Mesendoderm (in vitro differentiated cells): ENCODE results near the gene TANGO6.
"Not testable (repeated sequence)": the region's sequence is repeated elsewhere in the genome, so short reads cannot be mapped to it uniquely, and the experiment has no call there.

Experiments used
- DNase-seq: peaks from one replicate; pipeline ENCODE4 v3.0.0; 2013
- H2AK5ac ChIP-seq: 2 replicates; pipeline ENCODE4 v1.6.1; 2013; ENCODE audit warnings: low read length, inconsistent platforms
- H2BK120ac ChIP-seq: 2 replicates; pipeline ENCODE4 v1.6.1; 2013; ENCODE audit warnings: low read depth, mild to moderate bottlenecking, low read length, moderate library complexity, mixed read lengths
- H2BK15ac ChIP-seq: replicated peaks from 2 replicates; pipeline ENCODE4 v1.6.1; 2013; ENCODE audit warnings: low read depth, mild to moderate bottlenecking, moderate library complexity
- H2BK5ac ChIP-seq: 2 replicates; pipeline ENCODE4 v1.6.1; 2013; ENCODE audit warnings: low read length, inconsistent platforms
- H3K18ac ChIP-seq: 2 replicates; pipeline ENCODE4 v1.6.1; 2013; ENCODE audit warnings: mild to moderate bottlenecking, low read length, mixed read lengths
- H3K23ac ChIP-seq: one replicate; pipeline ENCODE4 v1.6.1; 2013; ENCODE audit warnings: low read length
- H3K27ac ChIP-seq: 2 replicates; pipeline ENCODE4 v1.5.1; 2013; ENCODE audit warnings: low read depth, mild to moderate bottlenecking, inconsistent platforms, low read length, moderate library complexity
- H3K27me3 ChIP-seq: 2 replicates; pipeline ENCODE4 v1.6.1; 2013; ENCODE audit warnings: low read length, control low read depth, mild to moderate bottlenecking, inconsistent platforms; ENCODE audit not compliant: insufficient read depth, poor library complexity
- H3K36me3 ChIP-seq: 2 replicates; pipeline ENCODE4 v1.6.1; 2013; ENCODE audit warnings: low read length, inconsistent platforms; ENCODE audit not compliant: control insufficient read depth, insufficient read depth
- H3K4ac ChIP-seq: one replicate; pipeline ENCODE4 v1.6.1; 2013; ENCODE audit warnings: low read depth, mild to moderate bottlenecking, low read length, moderate library complexity
- H3K4me1 ChIP-seq: 2 replicates; pipeline ENCODE4 v1.6.1; 2013; ENCODE audit warnings: low read depth, low read length, inconsistent platforms; ENCODE audit not compliant: control insufficient read depth
- H3K4me2 ChIP-seq: 2 replicates; pipeline ENCODE4 v1.6.1; 2013; ENCODE audit warnings: low read length
- H3K4me3 ChIP-seq: 2 replicates; pipeline ENCODE4 v1.5.1; 2013; ENCODE audit warnings: mild to moderate bottlenecking, low read length
- H3K56ac ChIP-seq: one replicate; pipeline ENCODE4 v1.6.1; 2013; ENCODE audit warnings: low read length
- H3K79me1 ChIP-seq: 2 replicates; pipeline ENCODE4 v1.6.1; 2013; ENCODE audit warnings: low read length, inconsistent platforms
- H3K79me2 ChIP-seq: 2 replicates; pipeline ENCODE4 v1.6.1; 2013; ENCODE audit warnings: mild to moderate bottlenecking, low read length; ENCODE audit not compliant: control insufficient read depth, insufficient read depth
- H3K9ac ChIP-seq: 2 replicates; pipeline ENCODE4 v1.6.1; 2013; ENCODE audit warnings: low read length, inconsistent platforms
- H4K5ac ChIP-seq: one replicate; pipeline ENCODE4 v1.6.1; 2013; ENCODE audit warnings: low read length
- H4K8ac ChIP-seq: one replicate; pipeline ENCODE4 v1.6.1; 2013; ENCODE audit warnings: low read depth, mild to moderate bottlenecking, control low read depth, low read length, moderate library complexity
- WGBS: extraction: QIAGEN DNeasy Blood & Tissue Kit; methylation state at CpG from one replicate; pipeline ENCODE4 v1.1.7; 2013; ENCODE audit warnings: low lambda C conversion rate, missing lambda C conversion rate; ENCODE audit not compliant: insufficient coverage; ENCODE audit errors: extremely low coverage; 5-methylcytosine and 5-hydroxymethylcytosine counted together

TANGO6 gene

DNA sequence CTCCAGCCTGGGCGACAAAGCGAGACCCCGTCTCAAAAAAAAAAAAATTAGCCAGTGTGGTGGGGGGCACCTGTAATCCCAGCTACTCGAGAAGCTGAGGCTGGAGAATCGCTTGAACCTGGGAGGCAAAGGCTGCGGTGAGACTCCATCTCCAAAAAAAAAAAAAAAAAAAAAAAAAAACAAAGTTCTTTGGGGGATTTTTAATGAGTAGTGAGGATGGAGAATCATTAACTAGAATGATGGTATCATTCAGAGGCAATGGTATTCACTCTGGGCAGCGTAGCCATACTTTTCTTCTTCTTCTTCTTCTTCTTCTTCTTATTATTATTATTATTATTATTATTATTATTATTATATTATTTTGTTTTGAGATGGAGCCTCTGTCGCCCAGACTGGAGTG lies 220.2 kb downstream of the TANGO6 start:
- H3K9ac ChIP-seq, H3K27me3 ChIP-seq, H3K4ac ChIP-seq, H2BK15ac ChIP-seq, H2BK120ac ChIP-seq, H3K79me1 ChIP-seq, H4K5ac ChIP-seq, H3K79me2 ChIP-seq, H2AK5ac ChIP-seq, H3K4me2 ChIP-seq, H3K36me3 ChIP-seq, H3K18ac ChIP-seq, H3K4me3 ChIP-seq, H3K56ac ChIP-seq, H3K27ac ChIP-seq, H4K8ac ChIP-seq, H3K23ac ChIP-seq, DNase-seq, H2BK5ac ChIP-seq: not testable (repeated sequence)
- WGBS: no CpG with 5 or more reads among the region's 8 CpGs
- peaks cover 12% of the 10 kb centered on the region for H3K4me1 ChIP-seq

DNA sequence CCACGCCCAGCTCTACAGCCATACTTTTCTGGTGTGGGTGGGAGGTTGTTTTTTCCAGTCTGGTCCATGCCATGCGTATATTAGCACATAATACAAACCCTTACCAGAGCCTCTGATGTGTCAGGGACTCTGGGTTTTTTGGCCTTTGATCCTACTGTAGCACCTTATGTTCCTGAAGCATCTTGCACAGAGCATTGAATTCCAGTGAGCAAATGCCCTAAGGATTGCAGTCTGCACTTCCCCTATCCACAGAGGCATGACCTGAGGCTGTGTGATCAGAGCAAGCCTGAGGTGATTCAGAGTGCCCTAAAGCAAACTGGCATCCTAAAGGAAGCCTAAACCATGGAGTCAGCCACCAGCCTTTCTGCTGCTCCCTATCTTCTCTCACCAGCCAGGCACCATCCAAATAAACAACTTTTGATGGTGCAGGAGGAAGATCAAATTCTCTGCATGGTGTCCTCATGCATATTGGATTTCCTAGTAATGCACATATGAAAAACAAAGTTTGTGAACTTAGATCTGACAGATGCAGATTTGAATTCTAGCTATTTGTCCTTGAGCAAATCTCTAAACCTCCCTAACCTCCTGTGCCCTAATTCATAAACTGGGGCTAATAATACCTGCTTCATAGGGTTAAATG lies 220.9 kb downstream of the TANGO6 start:
- Histone ChIP-seq H2BK5ac (no peak overlapping the region), H4K8ac (no peak overlapping the region), H2BK15ac (no peak overlapping the region), H2BK120ac (no peak overlapping the region), H3K27me3 (no peaks in the 10 kb centered on the region), H3K4ac (no peak overlapping the region), H2AK5ac (no peak overlapping the region), H3K23ac (no peak overlapping the region), H3K4me2 (no peak overlapping the region), H3K56ac (peak overlapping the region; percentile 63), H3K9ac (no peak overlapping the region), H3K36me3 (no peaks in the 10 kb centered on the region), H3K79me1 (no peaks in the 10 kb centered on the region), H3K4me1 (peaks cover 12% of the 10 kb centered on the region), H4K5ac (no peak overlapping the region), H3K4me3 (no peak overlapping the region), H3K27ac (no peak overlapping the region), H3K79me2 (no peaks in the 10 kb centered on the region), H3K18ac (no peak overlapping the region)
- DNase-seq: peak; percentile 53
- WGBS: no CpG with 5 or more reads among the region's 2 CpGs

DNA sequence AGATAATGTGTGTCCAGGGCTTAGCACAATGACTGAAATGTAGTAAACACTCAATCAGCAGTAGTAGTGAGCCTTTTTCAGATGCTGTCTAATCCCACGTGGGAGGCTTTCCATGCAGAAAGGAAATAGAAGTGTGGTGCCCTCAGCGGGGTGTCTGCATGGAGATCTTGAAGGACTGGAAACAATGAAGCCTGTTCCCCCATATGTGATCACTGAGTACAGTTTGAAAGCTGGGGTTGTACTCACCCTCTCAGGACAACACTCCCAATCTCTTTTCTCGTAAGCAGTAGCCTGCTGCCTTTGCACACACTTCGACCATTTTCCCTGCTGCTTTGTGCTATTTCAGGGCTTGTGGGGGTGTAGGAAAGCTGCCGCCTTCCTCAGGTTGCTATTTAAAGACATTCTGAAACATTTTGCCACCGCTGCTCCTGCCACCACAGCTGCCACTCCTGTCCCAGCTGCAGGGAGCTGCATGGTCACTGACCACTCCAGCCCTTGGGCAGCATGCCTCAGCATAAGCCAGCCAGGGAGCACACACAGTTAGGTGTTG lies 221.5 kb downstream of the TANGO6 start:
- Histone ChIP-seq H3K56ac (peak overlapping the region; percentile 63), H4K5ac (no peak overlapping the region), H3K18ac (no peak overlapping the region), H3K27me3 (no peaks in the 10 kb centered on the region), H3K79me2 (no peaks in the 10 kb centered on the region), H4K8ac (no peak overlapping the region), H2BK15ac (no peak overlapping the region), H3K79me1 (no peaks in the 10 kb centered on the region), H3K36me3 (no peaks in the 10 kb centered on the region), H3K4me3 (no peak overlapping the region), H3K4me2 (no peak overlapping the region), H3K9ac (peak overlapping the region; percentile 20), H3K4me1 (peaks cover 12% of the 10 kb centered on the region), H2BK5ac (no peak overlapping the region), H3K4ac (no peak overlapping the region), H2AK5ac (no peak overlapping the region), H3K23ac (no peak overlapping the region), H3K27ac (no peak overlapping the region), H2BK120ac (no peak overlapping the region)
- no CpG with 5 or more reads among the region's 6 CpGs for WGBS
- DNase-seq: no peak

DNA sequence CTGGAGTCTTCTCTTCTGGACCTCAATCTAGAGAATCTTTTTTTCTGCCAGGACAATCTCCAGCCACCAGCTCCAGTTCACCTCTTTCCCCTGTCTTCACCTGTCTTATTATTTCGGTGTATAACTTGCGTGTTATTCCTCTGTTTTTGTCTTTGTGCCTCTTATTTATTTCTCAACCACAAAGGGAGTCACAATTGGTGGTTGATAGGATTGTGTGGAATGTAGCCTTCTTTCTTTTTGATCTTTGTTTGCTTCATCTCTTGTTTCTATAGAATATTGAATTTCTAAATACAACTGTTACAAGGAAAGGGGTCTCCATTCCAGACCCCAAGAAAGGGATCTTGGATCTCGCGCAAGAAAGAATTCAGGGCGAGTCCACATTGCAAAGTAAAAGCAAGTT lies 226.2 kb downstream of the TANGO6 start:
- Histone ChIP-seq H3K27me3 (no peaks in the 10 kb centered on the region), H2AK5ac (no peak overlapping the region), H3K4me1 (peaks cover 18% of the 10 kb centered on the region), H4K8ac (no peak overlapping the region), H3K4me3 (no peak overlapping the region), H3K79me1 (no peaks in the 10 kb centered on the region), H3K27ac (no peak overlapping the region), H3K18ac (peak overlapping the region; percentile 88), H3K23ac (no peak overlapping the region), H3K56ac (no peak overlapping the region), H2BK15ac (no peak overlapping the region), H2BK120ac (no peak overlapping the region), H3K9ac (no peak overlapping the region), H3K4me2 (no peak overlapping the region), H2BK5ac (no peak overlapping the region), H3K79me2 (no peaks in the 10 kb centered on the region), H3K36me3 (no peaks in the 10 kb centered on the region), H3K4ac (no peak overlapping the region), H4K5ac (no peak overlapping the region)
- DNase-seq: no peak
- WGBS: no CpG with 5 or more reads among the region's 5 CpGs

DNA sequence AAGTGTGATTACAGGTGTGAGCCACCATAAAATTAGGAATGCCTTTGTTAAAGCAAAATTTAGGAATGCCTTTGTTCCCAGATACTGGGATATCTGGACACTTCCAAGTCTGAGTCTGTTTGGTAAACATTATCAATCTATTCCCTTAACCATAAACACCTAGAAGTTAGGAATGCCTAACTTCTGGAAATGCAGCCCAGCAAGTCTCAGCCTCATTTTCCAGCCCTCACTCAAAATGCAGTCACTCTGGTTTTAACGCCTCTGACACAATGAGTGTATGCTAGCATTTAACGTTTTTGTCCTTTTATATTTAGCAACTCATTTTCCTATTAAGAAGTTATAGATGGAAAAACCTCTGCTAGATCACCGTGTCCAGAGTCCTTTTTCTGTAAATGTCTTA lies 227.7 kb downstream of the TANGO6 start:
- peaks cover 10% of the 10 kb centered on the region for H3K4me1 ChIP-seq
- H3K27ac ChIP-seq: peak overlapping the region; percentile 52
- no peaks in the 10 kb centered on the region for H3K79me2 ChIP-seq
- H3K36me3 ChIP-seq: no peaks in the 10 kb centered on the region
- H2AK5ac ChIP-seq: peak overlapping the region; percentile 85
- H3K18ac ChIP-seq: no peak overlapping the region
- no peak for DNase-seq
- no peaks in the 10 kb centered on the region for H3K79me1 ChIP-seq
- no peak overlapping the region for H2BK5ac ChIP-seq
- H2BK15ac ChIP-seq: no peak overlapping the region
- H3K27me3 ChIP-seq: no peaks in the 10 kb centered on the region
- no peak overlapping the region for H3K23ac ChIP-seq
- H4K8ac ChIP-seq: no peak overlapping the region
- H4K5ac ChIP-seq: no peak overlapping the region
- H3K4ac ChIP-seq: peak overlapping the region; percentile 48
- H3K4me3 ChIP-seq: no peak overlapping the region
- H3K56ac ChIP-seq: peak overlapping the region; percentile 2
- no peak overlapping the region for H2BK120ac ChIP-seq
- no peak overlapping the region for H3K9ac ChIP-seq
- WGBS: no CpG with 5 or more reads among the region's 3 CpGs
- H3K4me2 ChIP-seq: no peak overlapping the region

DNA sequence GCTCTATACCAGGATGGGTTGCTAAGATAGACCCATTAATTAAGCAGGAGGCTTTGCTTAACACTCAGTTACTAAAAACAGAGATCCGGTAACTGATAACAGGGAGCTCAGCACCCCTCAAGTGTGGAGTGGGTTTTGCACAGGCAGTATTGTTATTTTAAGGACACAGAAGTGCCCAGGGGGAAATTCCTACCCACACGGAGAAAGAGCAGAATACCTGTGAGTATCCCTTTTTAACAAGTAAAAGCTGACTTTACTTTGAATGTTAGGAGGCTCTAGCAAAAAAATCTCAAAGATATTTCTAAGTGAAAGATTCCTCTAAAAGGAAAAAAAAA lies 229.3 kb downstream of the TANGO6 start:
- no peak overlapping the region for H2BK120ac ChIP-seq
- H3K79me2 ChIP-seq: no peaks in the 10 kb centered on the region
- H3K4me1 ChIP-seq: peaks cover 15% of the 10 kb centered on the region
- H3K27ac ChIP-seq: peak overlapping the region; percentile 64
- no peak overlapping the region for H3K9ac ChIP-seq
- no peak overlapping the region for H3K4ac ChIP-seq
- H3K36me3 ChIP-seq: no peaks in the 10 kb centered on the region
- H3K79me1 ChIP-seq: no peaks in the 10 kb centered on the region
- H3K4me2 ChIP-seq: no peak overlapping the region
- no peak overlapping the region for H4K5ac ChIP-seq
- H4K8ac ChIP-seq: no peak overlapping the region
- H2BK5ac ChIP-seq: peak overlapping the region; percentile 14
- H3K4me3 ChIP-seq: no peak overlapping the region
- H3K27me3 ChIP-seq: no peaks in the 10 kb centered on the region
- no peak for DNase-seq
- no peak overlapping the region for H3K23ac ChIP-seq
- no CpG with 5 or more reads among the region's 2 CpGs for WGBS
- H2AK5ac ChIP-seq: no peak overlapping the region
- peak overlapping the region; percentile 72 for H3K18ac ChIP-seq
- no peak overlapping the region for H2BK15ac ChIP-seq
- peak overlapping the region; percentile 18 for H3K56ac ChIP-seq
